NT2/D1 (cell line): Measurements from ENCODE around the gene TANC1.
"Not testable (repeated sequence)": the region's sequence is repeated elsewhere in the genome, so short reads cannot be mapped to it uniquely, and the experiment has no call there.

ENCODE experiments used
- DNase-seq: peaks from one replicate; pipeline ENCODE4 v3.0.0-alpha.2; 2011; ENCODE audit warnings: low read depth, low spot score
- H3K27me3 ChIP-seq: 2 replicates; pipeline ENCODE4 v1.6.0; 2011; ENCODE audit warnings: mild to moderate bottlenecking; ENCODE audit not compliant: insufficient read length, insufficient read depth
- H3K36me3 ChIP-seq: 2 replicates; pipeline ENCODE4 v1.6.1; 2011; ENCODE audit warnings: mild to moderate bottlenecking, low read length, mixed read lengths; ENCODE audit not compliant: insufficient read depth, insufficient read length
- H3K4me1 ChIP-seq: 2 replicates; pipeline ENCODE4 v1.5.1; 2011; ENCODE audit not compliant: insufficient read depth, insufficient read length
- H3K4me3 ChIP-seq: 2 replicates; pipeline ENCODE4 v1.5.1; 2011; ENCODE audit warnings: low read depth; ENCODE audit not compliant: insufficient read length
- H3K9ac ChIP-seq: 2 replicates; pipeline ENCODE4 v1.6.0; 2011; ENCODE audit warnings: low read depth; ENCODE audit not compliant: insufficient read length
- H3K9me3 ChIP-seq: 2 replicates; pipeline ENCODE4 v1.5.1; 2011; ENCODE audit warnings: mild to moderate bottlenecking, low read length; ENCODE audit not compliant: insufficient read depth
- SUZ12 ChIP-seq: IDR thresholded peaks from 2 replicates; pipeline ENCODE4 v1.6.1; 2011; ENCODE audit not compliant: insufficient read length, insufficient read depth; ENCODE audit errors: extremely low read depth
- YY1 ChIP-seq: IDR thresholded peaks from 2 replicates; pipeline ENCODE4 v1.6.1; 2011; ENCODE audit not compliant: insufficient read length, insufficient read depth
- ZNF274 ChIP-seq: IDR thresholded peaks from 2 replicates; pipeline ENCODE4 v1.6.1; 2011; ENCODE audit warnings: mild to moderate bottlenecking, low read depth, low read length

TANC1 gene

DNA sequence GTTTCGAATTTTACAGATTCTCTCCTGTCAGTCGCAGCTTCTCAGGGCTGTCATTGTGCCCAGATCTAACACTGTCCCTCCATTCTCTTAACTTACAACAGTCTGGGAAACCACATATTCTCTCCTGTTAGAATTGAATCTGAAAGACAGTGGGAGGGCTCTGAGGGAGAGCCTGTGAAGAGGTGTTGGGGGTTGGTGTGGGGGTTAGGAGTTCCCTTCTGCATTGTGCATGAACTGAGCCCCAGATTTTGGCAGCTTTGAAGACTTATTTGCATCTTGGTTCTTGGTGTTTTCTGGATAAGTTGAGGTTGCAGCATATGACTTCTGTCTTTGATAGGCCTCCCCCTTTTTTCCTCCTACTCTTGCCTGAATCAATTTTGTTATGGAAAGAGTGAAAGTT is 64.1 kb downstream of the TANC1 start:
- no peak overlapping the region for H3K4me3 ChIP-seq
- no peaks in the 10 kb centered on the region for H3K9me3 ChIP-seq
- peaks cover 4% of the 10 kb centered on the region for H3K36me3 ChIP-seq
- no peaks in the 10 kb centered on the region for H3K27me3 ChIP-seq
- no peak for DNase-seq
- peaks cover 2% of the 10 kb centered on the region for H3K4me1 ChIP-seq
- TF ChIP-seq SUZ12 (no peak), ZNF274 (no peak), YY1 (no peak)
- no peak overlapping the region for H3K9ac ChIP-seq

GRCh38 chr2:159034713-159035112 is 66.3 kb downstream of the TANC1 start:
- Histone ChIP-seq H3K9me3 (no peaks in the 10 kb centered on the region), H3K4me1 (peaks cover 2% of the 10 kb centered on the region), H3K27me3 (no peaks in the 10 kb centered on the region), H3K9ac (no peak overlapping the region), H3K36me3 (no peaks in the 10 kb centered on the region), H3K4me3 (no peak overlapping the region)
- TF ChIP-seq ZNF274 (no peak), SUZ12 (no peak)
- DNase-seq, result no peak

DNA sequence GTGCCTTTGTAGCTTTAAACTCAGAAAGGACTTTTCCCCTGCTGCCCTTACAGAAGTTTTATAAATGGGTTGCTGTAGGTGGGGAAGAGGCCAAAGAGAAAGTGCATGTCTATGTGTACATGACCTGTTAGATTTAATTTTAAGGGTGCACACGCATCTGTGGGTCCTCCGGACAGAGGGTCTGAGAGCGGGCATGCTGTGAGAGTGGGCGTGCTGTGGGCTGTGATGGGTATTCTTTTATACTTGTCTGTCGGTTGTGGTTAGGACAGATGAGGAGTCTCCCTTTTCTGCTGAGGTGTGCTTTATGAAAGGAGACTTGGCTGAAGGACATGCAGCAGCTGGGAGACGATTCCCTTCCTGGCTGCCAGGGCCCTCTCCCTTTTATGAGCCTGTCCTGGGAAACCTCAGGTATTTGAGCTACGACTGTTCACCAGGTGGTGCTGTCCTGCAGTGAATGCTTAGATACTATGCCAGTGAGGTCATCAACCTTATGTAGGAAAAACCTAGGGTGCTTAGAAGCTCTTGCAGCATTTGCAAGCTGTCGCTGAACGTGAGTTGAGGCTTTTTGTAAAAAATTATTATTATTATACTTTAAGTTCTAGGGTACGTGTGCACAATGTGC is 67.5 kb downstream of the TANC1 start:
- TF ChIP-seq SUZ12 (no peak), YY1 (no peak), ZNF274 (no peak)
- DNase-seq, result peak; percentile 71
- H3K9ac ChIP-seq, result no peak overlapping the region
- no peaks in the 10 kb centered on the region for H3K4me1 ChIP-seq
- peaks cover under 1% of the 10 kb centered on the region for H3K36me3 ChIP-seq
- no peaks in the 10 kb centered on the region for H3K27me3 ChIP-seq
- H3K4me3 ChIP-seq, result no peak overlapping the region
- H3K9me3 ChIP-seq, result peaks cover 1% of the 10 kb centered on the region; the same call in 1 of the 2 replicates

DNA sequence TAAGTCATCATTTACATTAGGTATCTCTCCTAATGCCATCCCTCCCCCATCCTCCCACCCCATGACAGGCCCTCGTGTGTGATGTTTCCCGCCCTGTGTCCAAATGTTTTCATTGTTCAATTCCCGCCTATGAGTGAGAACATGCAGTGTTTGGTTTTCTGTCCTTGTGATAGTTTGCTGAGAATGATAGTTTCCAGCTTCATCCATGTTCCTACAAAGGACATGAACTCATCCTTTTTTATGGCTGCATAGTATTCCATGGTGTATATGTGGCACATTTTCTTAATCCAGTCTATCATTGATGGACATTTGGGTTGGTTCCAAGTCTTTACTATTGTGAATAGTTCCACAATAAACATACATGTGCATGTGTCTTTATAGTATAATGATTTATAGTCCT is 68.0 kb downstream of the TANC1 start:
- H3K4me1 ChIP-seq, DNase-seq, H3K9me3 ChIP-seq, H3K4me3 ChIP-seq, H3K9ac ChIP-seq, H3K27me3 ChIP-seq, H3K36me3 ChIP-seq: not testable (repeated sequence)

DNA sequence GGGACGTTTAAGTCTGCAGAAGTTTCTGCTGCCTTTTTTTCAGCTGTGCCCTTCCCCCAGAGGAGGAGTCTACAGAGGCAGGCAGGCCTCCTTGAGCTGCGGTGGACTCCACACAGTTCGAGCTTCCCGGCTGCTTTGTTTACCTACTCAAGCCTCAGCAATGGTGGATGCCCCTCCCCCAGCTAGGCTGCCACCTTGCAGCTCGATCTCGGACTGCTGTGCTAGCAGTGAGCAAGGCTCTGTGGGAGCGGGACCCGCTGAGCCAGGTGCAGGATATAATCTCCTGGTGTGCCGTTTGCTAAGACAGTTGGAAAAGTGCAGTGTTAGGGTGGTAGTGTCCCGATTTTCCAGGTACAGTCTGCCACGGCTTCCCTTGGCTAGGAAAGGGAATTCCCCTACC is 72.9 kb downstream of the TANC1 start:
- not testable (repeated sequence) for H3K27me3 ChIP-seq, DNase-seq, H3K4me1 ChIP-seq, H3K4me3 ChIP-seq, H3K9ac ChIP-seq
- Histone ChIP-seq H3K36me3 (peaks cover 13% of the 10 kb centered on the region), H3K9me3 (peaks cover 15% of the 10 kb centered on the region; the same call in 1 of the 2 replicates)

GRCh38 chr2:159042115-159042850 is 73.8 kb downstream of the TANC1 start:
- DNase-seq, result no peak
- Histone ChIP-seq H3K9ac (no peak overlapping the region), H3K36me3 (peaks cover 13% of the 10 kb centered on the region), H3K27me3 (no peaks in the 10 kb centered on the region), H3K4me1 (no peaks in the 10 kb centered on the region), H3K9me3 (peaks cover 15% of the 10 kb centered on the region; the same call in 1 of the 2 replicates), H3K4me3 (no peak overlapping the region)
- TF ChIP-seq ZNF274 (no peak), SUZ12 (no peak), YY1 (no peak)

DNA sequence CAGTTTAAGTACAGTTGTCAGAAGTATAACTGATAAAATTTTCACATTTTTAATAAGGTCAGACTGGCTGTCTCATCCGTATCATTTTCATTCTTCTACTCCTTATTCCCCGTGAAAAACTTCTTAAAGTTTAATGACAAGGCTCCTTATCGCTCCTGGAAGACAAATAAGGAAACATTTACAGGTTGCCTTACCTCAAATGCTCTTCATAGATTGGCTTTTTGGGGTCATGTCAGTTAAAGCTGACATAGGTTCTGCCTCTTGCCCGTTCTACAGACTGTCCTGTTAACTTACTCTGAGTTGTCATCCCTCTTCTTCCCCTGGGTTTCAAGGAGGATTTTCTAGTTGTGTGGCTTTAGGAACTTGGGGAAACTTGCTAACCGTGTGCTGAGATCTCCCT is 75.3 kb downstream of the TANC1 start:
- H3K36me3 ChIP-seq, result peaks cover 18% of the 10 kb centered on the region
- H3K4me3 ChIP-seq, result no peak overlapping the region
- H3K4me1 ChIP-seq, result no peaks in the 10 kb centered on the region
- H3K9me3 ChIP-seq, result peaks cover 15% of the 10 kb centered on the region; the same call in 1 of the 2 replicates
- no peak for TF ChIP-seq ZNF274
- TF ChIP-seq SUZ12, result no peak
- TF ChIP-seq YY1, result no peak
- H3K9ac ChIP-seq, result no peak overlapping the region
- no peak for DNase-seq
- H3K27me3 ChIP-seq, result no peaks in the 10 kb centered on the region
